ENCODE results near the gene SAFB. TPM values are rescaled to one million over a fixed set of nuclear protein-coding genes. Genes with fewer than 3 reads are reported as not detected.
"Not testable (repeated sequence)": the region's sequence is repeated elsewhere in the genome, so short reads cannot be mapped to it uniquely, and the experiment has no call there.

SAFB gene
- total and polyA plus RNA-seq, 7 donors = 51.3 to 88.9 (median 62.1) TPM

DNA sequence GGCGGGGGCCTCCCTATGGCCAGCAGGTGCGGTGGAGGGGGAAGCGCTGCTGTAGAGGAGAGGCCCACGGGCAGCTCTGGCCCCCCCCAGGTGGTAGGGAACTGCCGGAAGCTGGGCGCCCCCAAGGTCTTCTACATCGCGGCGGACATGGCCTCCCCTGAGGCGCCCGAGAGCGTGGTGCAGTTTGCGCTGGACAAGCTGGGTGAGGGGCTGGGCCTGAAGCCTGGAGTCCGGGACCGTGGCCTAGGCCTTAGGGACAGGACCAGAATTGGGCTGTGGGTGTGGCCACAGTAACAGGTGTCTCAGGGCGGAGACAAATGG is 63.4 kb downstream of the SAFB start:
- WGBS, 3 donors = 28 to 39% (median 33%) methylated on average over 16 of the region's 16 CpGs
- Histone ChIP-seq H3K4me1 (peaks cover 5% of the 10 kb centered on the region), H3K36me3 (ENCODE audit: insufficient read depth in 1 of 2, low read depth in 1 of 2) (no peaks in the 10 kb centered on the region), H3K27ac (peak overlapping the region; percentile 91), H3K4me3 (peak overlapping the region; percentile 76), H3K27me3 (ENCODE audit: insufficient read depth in 3 of 3, low read length in 2 of 3) (no peaks in the 10 kb centered on the region), H3K9me3 (no peaks in the 10 kb centered on the region)
- DNase-seq (no peak), ATAC-seq (peak in 2 of 4 donors; percentile 46 to 48)
- TF ChIP-seq, protein P1, sequence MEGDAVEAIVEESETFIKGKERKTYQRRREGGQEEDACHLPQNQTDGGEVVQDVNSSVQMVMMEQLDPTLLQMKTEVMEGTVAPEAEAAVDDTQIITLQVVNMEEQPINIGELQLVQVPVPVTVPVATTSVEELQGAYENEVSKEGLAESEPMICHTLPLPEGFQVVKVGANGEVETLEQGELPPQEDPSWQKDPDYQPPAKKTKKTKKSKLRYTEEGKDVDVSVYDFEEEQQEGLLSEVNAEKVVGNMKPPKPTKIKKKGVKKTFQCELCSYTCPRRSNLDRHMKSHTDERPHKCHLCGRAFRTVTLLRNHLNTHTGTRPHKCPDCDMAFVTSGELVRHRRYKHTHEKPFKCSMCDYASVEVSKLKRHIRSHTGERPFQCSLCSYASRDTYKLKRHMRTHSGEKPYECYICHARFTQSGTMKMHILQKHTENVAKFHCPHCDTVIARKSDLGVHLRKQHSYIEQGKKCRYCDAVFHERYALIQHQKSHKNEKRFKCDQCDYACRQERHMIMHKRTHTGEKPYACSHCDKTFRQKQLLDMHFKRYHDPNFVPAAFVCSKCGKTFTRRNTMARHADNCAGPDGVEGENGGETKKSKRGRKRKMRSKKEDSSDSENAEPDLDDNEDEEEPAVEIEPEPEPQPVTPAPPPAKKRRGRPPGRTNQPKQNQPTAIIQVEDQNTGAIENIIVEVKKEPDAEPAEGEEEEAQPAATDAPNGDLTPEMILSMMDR (IDR thresholded peaks at IDR 0.05) = no peak
- intact Hi-C loops (cut with DNase I) = loop anchor here in 1 of 2 donors (10.0 kb wide), 2 partner anchors 61 to 689 kb away; partner anchors contain the start of genes ALKBH7, PSPN, SAFB and SAFB2

DNA sequence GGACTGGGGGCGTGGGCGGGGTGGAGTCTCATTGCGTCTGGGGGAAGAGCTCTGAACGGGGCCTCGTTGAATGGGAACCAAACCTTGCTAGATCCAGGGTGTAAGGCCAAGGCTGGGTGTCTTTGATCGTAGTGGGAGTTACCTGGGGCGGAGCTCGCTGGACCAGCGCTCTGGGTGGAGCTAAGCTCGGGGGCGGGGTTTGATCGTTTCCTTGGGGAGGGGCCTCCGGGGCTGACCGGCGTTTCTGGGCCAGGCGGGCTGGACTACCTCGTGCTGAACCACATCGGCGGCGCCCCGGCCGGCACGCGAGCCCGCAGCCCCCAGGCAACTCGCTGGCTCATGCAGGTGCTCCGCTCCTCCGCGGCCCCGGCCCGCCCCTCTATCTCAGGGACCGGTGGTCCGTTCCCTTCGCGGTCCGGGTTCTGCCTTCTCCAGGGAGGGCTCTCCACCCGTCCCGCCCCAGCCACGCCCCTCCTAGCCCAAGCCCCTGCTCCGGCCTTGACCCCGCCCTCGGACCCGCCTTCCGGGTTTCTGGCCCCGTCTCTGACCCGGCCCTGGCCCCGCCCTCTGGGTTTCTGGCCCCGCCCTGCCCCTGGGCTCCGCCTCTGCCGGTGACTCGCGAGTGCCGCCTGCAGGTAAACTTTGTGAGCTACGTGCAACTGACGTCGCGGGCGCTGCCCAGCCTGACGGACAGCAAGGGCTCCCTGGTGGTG is 63.9 kb downstream of the SAFB start:
- peak; percentile 99 for DNase-seq
- peak; percentile 81 to 86 (median 84) for ATAC-seq
- intact Hi-C loops (cut with DNase I) = loop anchor here in 1 of 2 donors (10.0 kb wide), 2 partner anchors 62 to 688 kb away; partner anchors contain the start of genes ALKBH7, PSPN, SAFB and SAFB2
- TF ChIP-seq, protein P1 (IDR thresholded peaks at IDR 0.05) = peak; percentile 71
- Histone ChIP-seq H3K36me3 (ENCODE audit: insufficient read depth in 1 of 2, low read depth in 1 of 2) (peaks cover 2 to 3% of the 10 kb centered on the region in 2 donors), H3K4me3 (peak overlapping the region; percentile 76), H3K27me3 (ENCODE audit: insufficient read depth in 3 of 3, low read length in 2 of 3) (no peaks in the 10 kb centered on the region), H3K27ac (peak overlapping the region; percentile 91), H3K4me1 (peaks cover 10% of the 10 kb centered on the region), H3K9me3 (no peaks in the 10 kb centered on the region)
- WGBS, 3 donors = 1% methylated on average over 44 to 59 of the region's 59 CpGs

DNA sequence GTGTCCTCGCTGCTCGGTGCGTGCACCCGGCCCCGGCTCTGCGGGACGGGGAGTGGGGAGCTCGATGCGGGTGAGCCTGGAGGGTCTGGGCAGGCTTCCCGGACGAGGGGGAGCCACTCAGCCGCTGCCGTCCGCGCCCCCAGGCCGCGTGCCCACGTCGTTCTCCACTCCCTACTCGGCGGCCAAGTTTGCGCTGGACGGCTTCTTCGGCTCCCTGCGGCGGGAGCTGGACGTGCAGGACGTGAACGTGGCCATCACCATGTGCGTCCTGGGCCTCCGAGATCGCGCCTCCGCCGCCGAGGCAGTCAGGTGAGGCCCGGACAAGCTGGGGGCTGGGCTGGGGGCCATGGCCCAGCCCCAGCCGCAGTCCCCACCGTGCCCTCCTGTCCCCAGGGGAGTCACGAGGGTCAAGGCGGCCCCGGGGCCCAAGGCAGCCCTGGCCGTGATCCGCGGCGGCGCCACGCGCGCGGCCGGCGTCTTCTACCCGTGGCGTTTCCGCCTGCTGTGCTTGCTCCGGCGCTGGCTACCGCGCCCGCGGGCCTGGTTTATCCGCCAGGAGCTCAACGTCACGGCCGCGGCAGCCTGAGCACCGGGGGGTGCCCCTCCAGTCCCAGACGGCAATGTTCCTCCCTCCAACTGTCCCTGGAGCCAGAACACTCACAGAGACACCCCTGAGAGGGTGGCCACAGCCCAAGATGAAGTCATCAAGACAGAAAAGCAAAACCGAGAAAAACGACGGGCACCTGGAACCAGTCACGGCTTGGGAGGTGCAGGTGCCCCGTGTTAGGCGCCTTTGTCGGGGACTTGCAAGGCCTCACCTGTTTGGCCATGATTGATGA is 64.7 kb downstream of the SAFB start:
- Histone ChIP-seq H3K27me3 (ENCODE audit: insufficient read depth in 3 of 3, low read length in 2 of 3) (no peaks in the 10 kb centered on the region), H3K36me3 (ENCODE audit: insufficient read depth in 1 of 2, low read depth in 1 of 2) (peaks cover 2 to 11% of the 10 kb centered on the region in 2 donors), H3K27ac (peak overlapping the region; percentile 91), H3K4me1 (peaks cover 15% of the 10 kb centered on the region), H3K4me3 (peak overlapping the region; percentile 76), H3K9me3 (no peaks in the 10 kb centered on the region)
- intact Hi-C loops (cut with DNase I) = loop anchor here in 1 of 2 donors (10.0 kb wide), 2 partner anchors 63 to 687 kb away; partner anchors contain the start of genes ALKBH7, PSPN, SAFB and SAFB2
- 47 to 65% (median 54%) methylated on average over 54 to 76 of the region's 76 CpGs for WGBS, 3 donors
- TF ChIP-seq, protein P1 (IDR thresholded peaks at IDR 0.05) = no peak
- DNase-seq (peak in 1 of 2 donors; percentile 48), ATAC-seq (no peak)

DNA sequence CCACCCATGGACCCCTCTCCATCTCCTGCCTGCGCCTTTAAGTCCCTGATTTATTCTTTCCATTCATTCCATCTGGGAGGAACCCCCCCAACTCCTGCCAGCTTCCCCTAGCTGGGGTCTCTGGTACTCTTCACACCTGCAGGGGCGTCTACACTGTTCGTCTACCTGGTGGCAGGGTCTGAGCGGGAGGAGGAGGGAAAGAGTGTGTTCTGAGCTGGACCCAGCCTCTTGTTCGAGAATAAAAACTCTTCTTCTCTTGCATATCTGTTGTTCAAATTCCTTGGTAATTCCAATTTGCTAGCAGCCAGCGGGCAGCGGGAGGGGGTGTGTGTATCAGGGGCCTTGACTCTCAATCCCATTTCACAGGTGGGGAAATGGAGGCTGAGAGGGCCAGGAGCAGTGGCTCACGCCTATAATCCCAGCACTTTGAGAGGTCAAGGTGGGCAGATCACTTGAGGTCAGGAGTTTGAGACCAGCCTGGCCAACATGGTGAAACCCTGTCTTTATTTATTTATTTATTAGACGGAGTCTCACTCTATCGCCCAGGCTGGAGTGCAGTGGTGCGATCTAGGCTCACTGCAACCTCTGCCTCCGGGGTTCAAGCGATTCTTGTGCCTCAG is 65.5 kb downstream of the SAFB start:
- H3K9me3 ChIP-seq; H3K27ac ChIP-seq; H3K4me3 ChIP-seq; DNase-seq; H3K27me3 ChIP-seq (ENCODE audit: insufficient read depth in 3 of 3, low read length in 2 of 3); ATAC-seq: not testable (repeated sequence)
- WGBS, 3 donors = 92 to 94% (median 93%) methylated on average over 13 of the region's 13 CpGs
- intact Hi-C loops (cut with DNase I) = loop anchor here in 1 of 2 donors (10.0 kb wide), 2 partner anchors 64 to 686 kb away; partner anchors contain the start of genes ALKBH7, PSPN, SAFB and SAFB2
- H3K4me1 ChIP-seq = peaks cover 15% of the 10 kb centered on the region
- H3K36me3 ChIP-seq (ENCODE audit: insufficient read depth in 1 of 2, low read depth in 1 of 2) = peaks cover 2 to 19% of the 10 kb centered on the region in 2 donors

All from psoas muscle (tissue), 8 donors.